Smooth muscle cell (in vitro differentiated cells): ENCODE measurements around the gene FAM174C. TPM values are rescaled to one million over a fixed set of nuclear protein-coding genes. Genes with fewer than 3 reads are reported as not detected.
A peak's percentile ranks its signal among the peaks of the same experiment; 100 is the strongest.

Source experiments
- DNase-seq: peaks from one replicate; lab custom pipeline; 2025; ENCODE audit not compliant: unreplicated experiment; lab: John Stamatoyannopoulos, UW
- H2AFZ ChIP-seq: fragments of 200-600 bp; sonication (generic); 2 replicates; pipeline ENCODE4 v1.6.0; 2016; ENCODE audit warnings: antibody characterized with exemption, low read depth, mild to moderate bottlenecking
- H3F3A ChIP-seq: fragments of 200-600 bp; sonication (generic); 2 replicates; pipeline ENCODE4 v1.6.0; 2017; ENCODE audit warnings: antibody characterized with exemption, low read depth
- H3K27ac ChIP-seq: fragments of 200-600 bp; sonication (generic); 2 replicates; pipeline ENCODE4 v1.5.1; 2016; ENCODE audit warnings: low read depth, mild to moderate bottlenecking
- H3K27me3 ChIP-seq: fragments of 200-600 bp; sonication (generic); 2 replicates; pipeline ENCODE4 v1.6.1; 2016; ENCODE audit warnings: low read depth, mild to moderate bottlenecking
- H3K36me3 ChIP-seq: fragments of 200-600 bp; sonication (generic); 2 replicates; pipeline ENCODE4 v1.5.1; 2016; ENCODE audit warnings: low read depth
- H3K4me1 ChIP-seq: fragments of 200-600 bp; sonication (generic); 2 replicates; pipeline ENCODE4 v1.5.1; 2016; ENCODE audit warnings: low read depth
- H3K4me2 ChIP-seq: fragments of 200-600 bp; sonication (generic); 2 replicates; pipeline ENCODE4 v1.6.0; 2016; ENCODE audit warnings: mild to moderate bottlenecking
- H3K4me3 ChIP-seq: fragments of 200-600 bp; sonication (generic); 2 replicates; pipeline ENCODE4 v1.5.1; 2016; ENCODE audit warnings: mild to moderate bottlenecking
- H3K79me2 ChIP-seq: fragments of 200-600 bp; sonication (generic); 2 replicates; pipeline ENCODE4 v1.6.0; 2016; ENCODE audit warnings: low read depth, mild to moderate bottlenecking
- H3K9ac ChIP-seq: fragments of 200-600 bp; sonication (generic); 2 replicates; pipeline ENCODE4 v1.6.0; 2016; ENCODE audit warnings: low read depth
- H3K9me3 ChIP-seq: fragments of 200-600 bp; sonication (generic); replicated peaks from 2 replicates; pipeline ENCODE4 v1.5.1; 2016; ENCODE audit warnings: low read depth
- H4K20me1 ChIP-seq: fragments of 200-600 bp; sonication (generic); 2 replicates; pipeline ENCODE4 v1.6.0; 2016; ENCODE audit warnings: low read depth
- WGBS: methylation state at CpG from one replicate; pipeline ENCODE4 v1.1.7; 2016; ENCODE audit warnings: low lambda C conversion rate; 5-methylcytosine and 5-hydroxymethylcytosine counted together
- polyA plus RNA-seq: library from polyadenylated mRNA; unstranded; fragments of >200 nt; fragmentation: Nextera tagmentation; extraction: Ambion mirVana; gene quantifications from 2 replicates; pipeline ENCODE4 v1.2.1, GENCODE V29; 2016
- total RNA-seq: library from RNA; depleted of rRNA; stranded (reverse); fragments of >200 nt; gene quantifications from 2 replicates; pipeline ENCODE4 v1.2.3, GENCODE V29; 2014
- TF ChIP-seq, protein P1 (sequence below): fragments of 200-600 bp; sonication (generic); IDR thresholded peaks from 2 replicates; pipeline ENCODE4 v1.5.1; 2017; ENCODE audit warnings: borderline replicate concordance, mild to moderate bottlenecking, antibody characterized with exemption; ENCODE audit not compliant: insufficient read depth, poor library complexity, severe bottlenecking

FAM174C gene
- total and polyA plus RNA-seq, 2 experiments from 2014 or later = 41.5 to 75.6 TPM

DNA sequence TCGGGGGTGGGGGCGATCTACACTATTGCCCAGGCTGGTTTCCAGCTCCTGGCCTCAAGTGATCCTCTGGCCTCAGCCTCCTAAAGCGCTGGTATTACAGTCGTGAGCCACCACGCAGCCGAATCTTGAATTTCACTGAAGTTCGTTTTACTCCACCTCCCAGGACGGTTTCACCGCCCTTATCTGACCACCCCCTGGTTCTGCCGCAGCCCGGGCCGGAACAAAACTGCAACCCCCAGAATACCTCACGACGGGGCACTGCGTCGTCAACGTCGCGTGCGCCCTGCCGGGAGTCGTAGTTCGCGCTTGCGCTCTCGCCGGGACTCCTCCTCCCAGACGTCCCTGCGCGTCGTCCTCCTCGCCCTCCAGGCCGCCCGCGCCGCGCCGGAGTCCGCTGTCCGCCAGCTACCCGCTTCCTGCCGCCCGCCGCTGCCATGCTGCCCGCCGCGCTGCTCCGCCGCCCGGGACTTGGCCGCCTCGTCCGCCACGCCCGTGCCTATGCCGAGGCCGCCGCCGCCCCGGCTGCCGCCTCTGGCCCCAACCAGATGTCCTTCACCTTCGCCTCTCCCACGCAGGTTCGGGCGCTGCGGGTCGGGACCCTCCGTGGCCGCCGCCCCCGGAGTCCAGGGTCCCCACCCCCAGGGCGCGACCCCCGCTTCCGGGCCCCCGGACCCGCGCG, 33.8 kb upstream of the FAM174C start, which contains the start of gene ATP5F1D:
Gene ATP5F1D (plus strand): TSS at position 335 of the 679 bp plus-strand sequence. CDS start 100 bp downstream, at position 435.
- peaks cover 11% of the 10 kb centered on the region for H3K4me1 ChIP-seq
- peak; percentile 72 for DNase-seq
- peak within 1 kb of the TSS; percentile 79 for H2AFZ ChIP-seq
- H4K20me1 ChIP-seq = peaks cover 13% of the 10 kb centered on the region
- 2% methylated on average over 60 of the region's 79 CpGs for WGBS
- H3K9ac ChIP-seq = peak within 1 kb of the TSS; percentile 85
- H3K4me3 ChIP-seq = peak within 1 kb of the TSS; percentile 75
- peak within 1 kb of the TSS; percentile 36 for H3K27ac ChIP-seq
- H3K27me3 ChIP-seq = no peaks in the 10 kb centered on the region
- no peaks in the 10 kb centered on the region for H3K9me3 ChIP-seq
- H3K36me3 ChIP-seq = no peaks in the 10 kb centered on the region
- H3K4me2 ChIP-seq = peak within 1 kb of the TSS; percentile 94
- TF ChIP-seq, protein P1, sequence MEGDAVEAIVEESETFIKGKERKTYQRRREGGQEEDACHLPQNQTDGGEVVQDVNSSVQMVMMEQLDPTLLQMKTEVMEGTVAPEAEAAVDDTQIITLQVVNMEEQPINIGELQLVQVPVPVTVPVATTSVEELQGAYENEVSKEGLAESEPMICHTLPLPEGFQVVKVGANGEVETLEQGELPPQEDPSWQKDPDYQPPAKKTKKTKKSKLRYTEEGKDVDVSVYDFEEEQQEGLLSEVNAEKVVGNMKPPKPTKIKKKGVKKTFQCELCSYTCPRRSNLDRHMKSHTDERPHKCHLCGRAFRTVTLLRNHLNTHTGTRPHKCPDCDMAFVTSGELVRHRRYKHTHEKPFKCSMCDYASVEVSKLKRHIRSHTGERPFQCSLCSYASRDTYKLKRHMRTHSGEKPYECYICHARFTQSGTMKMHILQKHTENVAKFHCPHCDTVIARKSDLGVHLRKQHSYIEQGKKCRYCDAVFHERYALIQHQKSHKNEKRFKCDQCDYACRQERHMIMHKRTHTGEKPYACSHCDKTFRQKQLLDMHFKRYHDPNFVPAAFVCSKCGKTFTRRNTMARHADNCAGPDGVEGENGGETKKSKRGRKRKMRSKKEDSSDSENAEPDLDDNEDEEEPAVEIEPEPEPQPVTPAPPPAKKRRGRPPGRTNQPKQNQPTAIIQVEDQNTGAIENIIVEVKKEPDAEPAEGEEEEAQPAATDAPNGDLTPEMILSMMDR = no peak
- peaks cover 19% of the 10 kb centered on the region for H3F3A ChIP-seq
- H3K79me2 ChIP-seq = peaks cover 21% of the 10 kb centered on the region

DNA sequence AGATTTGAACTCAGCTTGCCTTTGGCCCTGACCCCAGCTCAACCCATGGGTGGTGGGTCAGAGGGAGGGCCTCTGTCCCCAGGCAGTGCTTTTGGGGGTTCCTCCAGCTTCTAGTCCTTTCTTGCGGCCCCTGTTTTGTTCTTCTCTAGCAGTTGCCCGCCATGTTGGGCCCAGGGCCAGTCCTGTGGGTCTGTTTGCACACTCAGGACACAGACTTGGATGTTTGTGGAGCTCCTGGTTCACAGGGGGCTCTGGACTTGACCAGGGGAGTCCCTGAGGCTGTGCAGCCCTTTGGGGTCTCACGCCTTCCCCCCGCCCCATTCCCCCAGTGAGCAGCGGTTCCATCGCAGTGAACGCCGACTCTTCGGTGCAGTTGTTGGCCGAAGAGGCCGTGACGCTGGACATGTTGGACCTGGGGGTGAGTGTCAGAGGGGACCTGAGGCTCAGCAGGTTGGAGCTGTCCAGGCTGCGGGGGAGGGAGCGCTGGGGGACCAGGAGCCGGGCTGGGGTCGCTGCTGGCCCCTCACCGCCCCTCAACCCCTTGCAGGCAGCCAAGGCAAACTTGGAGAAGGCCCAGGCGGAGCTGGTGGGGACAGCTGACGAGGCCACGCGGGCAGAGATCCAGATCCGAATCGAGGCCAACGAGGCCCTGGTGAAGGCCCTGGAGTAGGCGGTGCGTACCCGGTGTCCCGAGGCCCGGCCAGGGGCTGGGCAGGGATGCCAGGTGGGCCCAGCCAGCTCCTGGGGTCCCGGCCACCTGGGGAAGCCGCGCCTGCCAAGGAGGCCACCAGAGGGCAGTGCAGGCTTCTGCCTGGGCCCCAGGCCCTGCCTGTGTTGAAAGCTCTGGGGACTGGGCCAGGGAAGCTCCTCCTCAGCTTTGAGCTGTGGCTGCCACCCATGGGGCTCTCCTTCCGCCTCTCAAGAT, 31.3 kb upstream of the FAM174C start:
- 64% methylated on average over 25 of the region's 33 CpGs for WGBS
- no peak overlapping the region for H2AFZ ChIP-seq
- peaks cover 13% of the 10 kb centered on the region for H4K20me1 ChIP-seq
- H3K79me2 ChIP-seq = peaks cover 21% of the 10 kb centered on the region
- H3K4me1 ChIP-seq = peaks cover 11% of the 10 kb centered on the region
- peak overlapping the region; percentile 62 for H3K4me2 ChIP-seq
- peak overlapping the region; percentile 24 for H3K27ac ChIP-seq
- TF ChIP-seq, protein P1 = peak; percentile 86
- H3F3A ChIP-seq = peaks cover 18% of the 10 kb centered on the region
- no peaks in the 10 kb centered on the region for H3K36me3 ChIP-seq
- H3K9ac ChIP-seq = no peak overlapping the region
- peak; percentile 47 for DNase-seq
- H3K27me3 ChIP-seq = no peaks in the 10 kb centered on the region
- H3K4me3 ChIP-seq = no peak overlapping the region
- no peaks in the 10 kb centered on the region for H3K9me3 ChIP-seq

DNA sequence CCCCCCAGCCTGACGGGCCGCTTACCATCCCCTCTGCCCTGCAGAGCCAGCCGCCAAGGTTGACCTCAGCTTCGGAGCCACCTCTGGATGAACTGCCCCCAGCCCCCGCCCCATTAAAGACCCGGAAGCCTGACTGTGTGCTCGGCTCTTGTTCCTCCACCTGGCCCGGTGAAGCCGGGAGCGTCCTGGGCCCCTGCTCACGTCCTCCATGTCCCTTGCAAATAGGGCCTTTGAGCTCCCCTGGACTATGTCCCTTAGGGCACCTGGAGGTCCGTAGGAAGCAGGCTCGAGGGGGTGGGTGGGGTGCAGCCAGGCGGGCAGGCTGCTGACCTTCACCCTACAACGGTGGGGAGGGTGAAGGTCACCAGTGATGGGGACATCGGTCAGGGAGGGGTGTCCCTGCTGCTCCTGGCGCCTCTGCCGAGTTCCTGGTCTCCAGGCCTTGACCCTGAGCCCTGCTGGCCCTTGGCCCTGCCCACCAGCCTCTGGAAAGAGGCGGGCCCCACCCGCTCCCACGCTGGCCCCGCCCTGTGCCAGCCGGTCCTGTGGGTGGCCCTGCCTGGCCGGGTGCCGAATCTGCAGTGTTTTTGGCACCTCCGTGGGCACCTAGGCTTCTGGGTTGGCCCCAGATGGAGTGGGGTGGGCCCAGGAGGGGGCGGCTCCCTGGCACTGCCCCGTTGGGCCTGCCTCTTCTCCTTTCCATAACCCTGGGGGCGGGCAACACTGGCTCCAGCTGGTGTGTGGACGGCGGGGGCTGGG, 30.5 kb upstream of the FAM174C start:
- Histone ChIP-seq H3K4me2 (peak overlapping the region; percentile 62), H3F3A (peaks cover 10% of the 10 kb centered on the region), H3K4me1 (peaks cover 6% of the 10 kb centered on the region), H3K4me3 (no peak overlapping the region), H3K9ac (no peak overlapping the region), H3K9me3 (no peaks in the 10 kb centered on the region), H4K20me1 (peaks cover 16% of the 10 kb centered on the region), H3K36me3 (no peaks in the 10 kb centered on the region), H3K27me3 (no peaks in the 10 kb centered on the region), H2AFZ (no peak overlapping the region), H3K27ac (peak overlapping the region; percentile 24), H3K79me2 (peaks cover 23% of the 10 kb centered on the region)
- TF ChIP-seq, protein P1 = no peak
- DNase-seq = no peak
- 77% methylated on average over 27 of the region's 31 CpGs for WGBS
